CD4-positive, alpha-beta T cell (primary cell): Measurements from ENCODE around the gene FKBP7. TPM values are rescaled to one million over a fixed set of nuclear protein-coding genes. Genes with fewer than 3 reads are reported as not detected.

Experiments
- ATAC-seq: fragments of 200-7000 bp; cut with Tn5 transposase; one replicate; pipeline ENCODE4 v1.10.0; 2022; ENCODE audit warnings: mild to moderate bottlenecking; ENCODE audit not compliant: poor library complexity
- CTCF ChIA-PET: fragments of 350-600 bp; sonication (Branson Sonifier 250); formaldehyde crosslinking; loops from one replicate; lab custom pipeline; 2021; ENCODE audit warnings: antibody characterized with exemption, inconsistent platforms; lab: Charles Lee
- POLR2A ChIA-PET: fragments of 350-600 bp; sonication (Branson Sonifier 250); formaldehyde crosslinking; loops from one replicate; lab custom pipeline; 2021; ENCODE audit warnings: antibody characterized with exemption, inconsistent platforms; lab: Charles Lee
- DNase-seq, 14 experiments: peaks; one replicate each; pipeline ENCODE4 v3.0.0-alpha.2; 2013 to 2020; ENCODE audit warnings: mixed read lengths in 2 of 14
- H3K27ac ChIP-seq, 2 donors: one replicate each; pipeline versions ENCODE4 v1.5.1 to v1.7.0; 2013; ENCODE audit warnings: low read length in 2 of 2, low read depth in 1 of 2, mild to moderate bottlenecking in 1 of 2
- H3K27me3 ChIP-seq, 2 experiments: 1 replicate in 1 of 2; 2 replicates in 1 of 2; pipeline versions ENCODE4 v1.6.1 to v1.7.0; 2013; ENCODE audit warnings: low read length in 2 of 2, control low read depth in 1 of 2, mild to moderate bottlenecking in 1 of 2, moderate library complexity in 1 of 2; ENCODE audit not compliant: insufficient read depth in 2 of 2, control insufficient read depth in 1 of 2
- H3K36me3 ChIP-seq: one replicate; pipeline ENCODE4 v1.6.1; 2013; ENCODE audit warnings: low read length, control low read depth; ENCODE audit not compliant: insufficient read depth
- H3K4me1 ChIP-seq: one replicate; pipeline ENCODE4 v1.6.1; 2013; ENCODE audit warnings: low read length, control low read depth; ENCODE audit not compliant: insufficient read depth
- H3K4me3 ChIP-seq: one replicate; pipeline ENCODE4 v1.5.1; 2013; ENCODE audit warnings: mild to moderate bottlenecking, low read length, moderate library complexity
- H3K9me3 ChIP-seq, 2 experiments: 1 replicate in 1 of 2; 2 replicates in 1 of 2; pipeline versions ENCODE4 v1.6.1 to v1.7.0; 2013; ENCODE audit warnings: low read length in 2 of 2, mild to moderate bottlenecking in 2 of 2, control low read depth in 1 of 2, moderate library complexity in 1 of 2; ENCODE audit not compliant: control insufficient read depth in 1 of 2, insufficient read depth in 1 of 2
- H3K27ac Mint-ChIP-seq: one replicate; pipeline ENCODE4 v1.8.0; 2020; ENCODE audit warnings: mixed read lengths
- H3K27me3 Mint-ChIP-seq: one replicate; pipeline ENCODE4 v1.8.0; 2021; ENCODE audit warnings: mixed read lengths
- H3K36me3 Mint-ChIP-seq: one replicate; pipeline ENCODE4 v1.8.0; 2021; ENCODE audit warnings: low read depth, mixed read lengths
- H3K4me1 Mint-ChIP-seq: one replicate; pipeline ENCODE4 v1.8.0; 2021; ENCODE audit warnings: low read depth, mixed read lengths
- H3K4me3 Mint-ChIP-seq: one replicate; pipeline ENCODE4 v1.8.0; 2020; ENCODE audit warnings: mild to moderate bottlenecking, mixed read lengths
- H3K9me3 Mint-ChIP-seq: one replicate; pipeline ENCODE4 v1.8.0; 2020; ENCODE audit warnings: mixed read lengths
- CTCF ChIP-seq: fragments of 200-600 bp; IDR thresholded peaks from one replicate; pipeline ENCODE4 v1.8.0; 2022; ENCODE audit warnings: antibody characterized with exemption, mild to moderate bottlenecking
- intact Hi-C, 2 experiments: fragments of 100-400 bp; cut with DNase I in 1 of 2; cut with micrococcal nuclease in 1 of 2; formaldehyde crosslinking; loops; one replicate each; pipeline versions ENCODE4 v1.15.1 to v1.9.0; 2023 to 2025; cut with DNase I, micrococcal nuclease
- total RNA-seq, 174 experiments: library from RNA in 2 of 174; stranded (reverse) in 2 of 174; gene quantifications; one replicate each; pipeline ENCODE4 v1.2.3 and lab custom pipeline; 2021 to 2026

FKBP7 gene
- total RNA-seq, 2 experiments from 2014 or later = 0.25 to 0.55 TPM

- Histone ChIP-seq H3K27me3 (no peaks in the 10 kb centered on the region), H3K4me3 (peak overlapping the region; percentile 66), H3K4me1 (peaks cover 40% of the 10 kb centered on the region), H3K36me3 (no peaks in the 10 kb centered on the region), H3K27ac (peak overlapping the region; percentile 76 to 83), H3K9me3 (no peaks in the 10 kb centered on the region)
- intact Hi-C loops = loop anchor here in 1 of 2 experiments (2.0 kb wide), 2 partner anchors 27 to 45 kb away; partner anchors contain the start of genes PJVK and PRKRA
- no peak for ATAC-seq
- ChIA-PET CTCF (no interaction called here), POLR2A (interaction anchor here (0.7 to 1.9 kb wide), 2 partner anchors 19 to 27 kb away, joined by 3 to 5 read pairs; partner anchors contain the start of genes PJVK and PRKRA)
- Mint-ChIP-seq H3K4me3 (peak overlapping the region; percentile 96), H3K4me1 (peaks cover 44% of the 10 kb centered on the region), H3K27ac (peak overlapping the region; percentile 91), H3K36me3 (peaks cover 10% of the 10 kb centered on the region), H3K9me3 (no peaks in the 10 kb centered on the region), H3K27me3 (no peaks in the 10 kb centered on the region)
- no peak for TF ChIP-seq CTCF
- DNase-seq = no peak
These were observed 316 bp downstream of the FKBP7 start for GRCh38 chr2:178478130-178478438.

- Mint-ChIP-seq H3K9me3 (no peaks in the 10 kb centered on the region), H3K36me3 (peaks cover 10% of the 10 kb centered on the region), H3K27ac (peak overlapping the region; percentile 91), H3K4me3 (peak overlapping the region; percentile 96), H3K27me3 (no peaks in the 10 kb centered on the region), H3K4me1 (peaks cover 39% of the 10 kb centered on the region)
- intact Hi-C loops = loop anchor here in 1 of 2 experiments (2.0 kb wide), 2 partner anchors 27 to 45 kb away; partner anchors contain the start of genes PJVK and PRKRA
- H3K27me3 ChIP-seq = no peaks in the 10 kb centered on the region
- H3K4me1 ChIP-seq = peaks cover 36% of the 10 kb centered on the region
- DNase-seq (peak in 1 of 14 experiments; percentile 4), ATAC-seq (no peak)
- POLR2A ChIA-PET = interaction anchor here (0.7 to 1.9 kb wide), 2 partner anchors 19 to 27 kb away, joined by 3 to 5 read pairs; partner anchors contain the start of genes PJVK and PRKRA
- CTCF ChIA-PET = no interaction called here
- no peaks in the 10 kb centered on the region for H3K9me3 ChIP-seq
- no peaks in the 10 kb centered on the region for H3K36me3 ChIP-seq
- H3K27ac ChIP-seq = peak overlapping the region; percentile 76 to 83
- H3K4me3 ChIP-seq = peak overlapping the region; percentile 66
- no peak for TF ChIP-seq CTCF
These were observed 814 bp downstream of the FKBP7 start for GRCh38 chr2:178477443-178478129.

- intact Hi-C loops = loop anchor here in 1 of 2 experiments (1.0 kb wide), 1 partner anchor 24 kb away; no protein-coding TSS in a partner anchor
- H3K27ac ChIP-seq = no peak overlapping the region
- Mint-ChIP-seq H3K4me1 (peaks cover 28% of the 10 kb centered on the region), H3K36me3 (peaks cover 10% of the 10 kb centered on the region), H3K27ac (no peak overlapping the region), H3K27me3 (no peaks in the 10 kb centered on the region), H3K4me3 (no peak overlapping the region), H3K9me3 (no peaks in the 10 kb centered on the region)
- ATAC-seq (no peak), DNase-seq (no peak)
- H3K4me3 ChIP-seq = no peak overlapping the region
- peaks cover 25% of the 10 kb centered on the region for H3K4me1 ChIP-seq
- H3K9me3 ChIP-seq = no peaks in the 10 kb centered on the region
- CTCF ChIA-PET = no interaction called here
- no peaks in the 10 kb centered on the region for H3K36me3 ChIP-seq
- POLR2A ChIA-PET = interaction anchor here (1.0 to 1.9 kb wide), 2 partner anchors 25 to 26 kb away, joined by 3 to 5 read pairs; partner anchors contain the start of genes PJVK and PRKRA
- H3K27me3 ChIP-seq = no peaks in the 10 kb centered on the region
- TF ChIP-seq CTCF = no peak
These were observed 1.9 kb downstream of the FKBP7 start for GRCh38 chr2:178476477-178476876.
